ENCODE data around the gene PCDH9. TPM values are rescaled to one million over a fixed set of nuclear protein-coding genes. Genes with fewer than 3 reads are reported as not detected.
"Not testable (repeated sequence)": the region's sequence is repeated elsewhere in the genome, so short reads cannot be mapped to it uniquely, and the experiment has no call there.

Gene PCDH9
- total RNA-seq, 1 donor from 2014 or later, result 13.9 TPM

DNA sequence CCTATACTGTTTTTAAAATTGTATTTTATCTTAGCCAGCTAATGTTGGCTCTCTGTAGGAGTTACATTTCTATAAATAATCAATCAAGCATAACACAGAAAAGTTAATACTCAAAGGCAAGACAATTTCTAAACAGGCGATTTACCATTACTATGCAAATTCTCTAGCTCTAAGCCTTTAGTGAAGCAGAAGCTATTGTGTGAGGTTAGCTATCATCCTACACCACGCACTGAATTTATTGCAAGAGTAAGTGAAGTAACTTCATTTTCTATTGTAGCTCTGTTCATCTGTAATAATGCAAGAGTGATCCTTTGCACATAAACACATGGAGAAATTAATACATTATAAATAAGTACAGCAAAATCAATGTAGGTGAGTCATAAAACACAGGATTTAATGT is 439.3 kb downstream of the PCDH9 start:
- DNase-seq (ENCODE audit: low read depth), result no peak

DNA sequence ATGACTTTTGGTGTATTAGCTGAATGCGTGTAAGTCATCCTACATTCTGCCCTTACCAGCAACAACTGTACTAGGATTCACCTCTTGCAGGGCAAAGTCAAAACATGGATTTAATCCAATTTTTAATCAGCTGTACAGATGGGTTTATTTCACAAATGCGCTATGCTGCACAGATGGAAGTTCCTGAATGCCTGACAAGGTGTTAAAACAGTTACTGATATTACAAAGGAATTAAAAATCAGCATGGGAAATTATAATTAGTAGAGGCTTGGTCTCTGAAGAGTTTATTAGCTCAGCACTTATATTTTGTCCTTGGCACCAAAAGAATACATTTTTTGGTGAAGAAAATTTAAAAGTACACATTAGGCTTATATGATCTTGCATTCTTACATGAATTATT is 448.9 kb downstream of the PCDH9 start:
- DNase-seq (ENCODE audit: low read depth), result no peak

DNA sequence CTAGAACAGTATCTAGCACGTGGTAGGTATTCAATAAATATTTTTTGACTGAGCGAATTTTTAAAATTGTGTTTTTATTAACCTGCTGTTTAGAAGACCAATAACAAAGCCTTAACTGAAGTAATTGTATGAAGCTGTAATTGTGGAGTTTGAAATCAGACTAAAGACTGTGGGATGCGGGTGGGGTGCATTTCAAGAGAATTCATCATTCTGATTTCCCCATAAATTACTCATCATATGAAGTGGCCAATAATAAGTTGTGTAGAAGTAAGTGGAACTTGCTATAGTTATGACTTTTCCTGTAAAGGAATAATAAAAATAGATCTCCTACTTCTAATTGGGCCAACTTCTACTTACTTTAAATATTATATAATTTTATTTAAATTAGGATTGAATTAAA is 449.3 kb downstream of the PCDH9 start:
- DNase-seq (ENCODE audit: low read depth), result no peak

DNA sequence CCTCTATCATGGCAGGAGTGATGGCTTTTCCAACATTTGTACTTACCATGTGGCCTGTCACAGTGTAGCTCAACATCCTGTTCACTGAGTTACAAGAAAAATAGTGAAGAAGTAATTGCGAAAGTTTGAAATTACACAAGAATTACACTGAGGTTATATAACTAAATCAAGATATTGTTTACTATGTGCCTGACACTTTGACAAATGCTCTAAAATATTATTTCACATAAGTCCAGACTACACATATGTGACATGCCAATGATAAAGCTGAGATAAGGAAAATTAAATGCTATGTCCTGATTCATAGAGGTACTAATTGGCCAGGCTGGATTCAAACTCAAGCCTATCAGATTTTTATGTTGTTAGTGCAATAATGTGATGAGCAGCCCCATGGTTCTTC is 451.7 kb downstream of the PCDH9 start:
- no peak for DNase-seq (ENCODE audit: low read depth)

DNA sequence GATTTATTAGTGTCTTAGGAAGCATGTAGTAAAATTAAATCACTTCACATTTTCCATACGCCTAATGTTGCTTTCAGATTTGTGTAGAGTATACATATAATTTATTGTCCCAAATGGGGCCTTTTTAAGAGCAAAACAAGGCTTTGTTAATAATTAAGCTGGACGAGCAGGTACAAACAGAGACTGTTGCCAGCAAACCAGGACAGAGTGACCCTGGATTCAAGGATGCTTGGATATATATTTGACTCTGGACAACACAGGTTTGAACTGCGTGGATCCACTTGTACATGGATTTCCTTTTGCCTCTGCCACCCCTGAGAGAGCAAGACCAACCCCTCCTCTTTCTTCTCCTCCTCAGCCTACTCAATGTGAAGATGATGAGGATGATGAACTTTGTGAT is 454.9 kb downstream of the PCDH9 start:
- DNase-seq (ENCODE audit: low read depth), result no peak

DNA sequence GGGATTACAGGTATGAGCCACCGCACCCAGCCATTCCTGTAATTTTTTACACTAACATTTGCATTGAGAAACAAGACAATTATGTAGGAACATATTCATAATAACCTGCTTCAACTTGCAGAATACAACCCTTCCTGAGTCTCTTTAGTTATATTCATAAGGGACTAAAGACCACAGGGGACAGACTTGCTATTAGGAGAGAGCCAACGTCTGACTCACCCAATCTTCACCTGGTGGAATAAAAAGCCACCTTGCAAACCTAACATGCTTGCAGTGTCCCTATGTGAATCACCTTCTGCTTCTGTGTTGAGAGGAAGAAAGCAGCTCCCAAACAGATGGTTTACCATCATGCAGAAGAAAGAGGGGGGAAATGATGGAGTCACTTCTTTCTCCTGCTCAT is 456.1 kb downstream of the PCDH9 start:
- DNase-seq (ENCODE audit: low read depth), result no peak

DNA sequence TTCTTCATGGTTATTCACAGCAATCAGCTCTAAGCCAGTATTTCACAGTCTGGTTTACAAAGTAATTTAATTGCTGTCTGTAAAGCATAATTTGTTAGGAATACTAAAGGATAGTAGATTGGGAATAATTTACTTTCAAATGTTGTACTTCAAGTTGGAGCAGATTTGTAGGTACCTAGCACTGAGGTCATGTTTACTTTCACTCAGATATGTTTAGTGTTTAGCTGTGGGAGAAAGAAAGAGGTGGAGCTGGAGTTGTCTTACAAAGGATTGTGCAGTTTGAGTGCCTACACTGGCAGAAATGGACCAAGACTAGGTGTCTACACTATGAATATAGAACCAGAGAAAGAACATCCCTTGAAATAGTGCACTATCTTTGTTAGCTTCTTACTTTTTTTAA is 464.6 kb downstream of the PCDH9 start:
- no peak for DNase-seq (ENCODE audit: low read depth)

DNA sequence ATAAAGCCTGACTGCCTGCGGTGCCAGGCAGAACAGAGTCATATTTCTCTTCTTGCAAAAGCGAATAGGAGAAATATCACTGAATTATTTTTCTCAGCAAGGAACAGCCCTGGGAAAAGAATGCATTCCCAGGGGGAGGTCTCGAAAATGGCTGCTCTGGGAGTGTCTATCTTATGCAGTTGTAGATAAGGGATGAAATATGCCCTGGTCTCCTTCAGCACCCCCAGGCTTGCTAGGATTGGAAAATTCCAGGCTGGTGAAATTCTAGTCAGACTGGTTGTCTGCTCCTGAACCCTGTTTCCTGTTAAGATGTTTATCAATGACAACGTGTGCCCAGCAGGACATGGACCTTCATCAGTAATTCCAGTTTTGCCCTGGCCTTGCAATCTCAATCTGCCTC is 469.5 kb downstream of the PCDH9 start:
- DNase-seq (ENCODE audit: low read depth), result not testable (repeated sequence)

DNA sequence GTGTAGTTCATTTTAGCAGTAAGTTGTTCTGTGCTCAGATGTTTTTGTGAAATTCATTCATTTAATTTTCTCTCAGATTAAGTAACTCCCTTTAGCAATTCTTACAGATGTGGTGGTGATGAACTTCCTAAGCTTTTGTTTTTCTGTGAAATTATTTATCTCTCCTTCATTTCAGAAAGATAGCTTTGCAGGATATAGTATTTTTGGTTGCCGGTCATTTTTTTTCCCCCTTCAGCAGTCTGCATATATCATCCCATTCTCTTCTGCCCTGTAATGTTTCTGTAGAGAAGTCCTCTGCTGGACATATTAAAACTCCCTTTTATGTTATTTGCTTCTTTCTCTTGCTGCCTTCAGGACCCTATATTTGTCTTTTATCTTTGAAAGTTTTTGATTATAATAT is 470.2 kb downstream of the PCDH9 start:
- DNase-seq (ENCODE audit: low read depth), result no peak

DNA sequence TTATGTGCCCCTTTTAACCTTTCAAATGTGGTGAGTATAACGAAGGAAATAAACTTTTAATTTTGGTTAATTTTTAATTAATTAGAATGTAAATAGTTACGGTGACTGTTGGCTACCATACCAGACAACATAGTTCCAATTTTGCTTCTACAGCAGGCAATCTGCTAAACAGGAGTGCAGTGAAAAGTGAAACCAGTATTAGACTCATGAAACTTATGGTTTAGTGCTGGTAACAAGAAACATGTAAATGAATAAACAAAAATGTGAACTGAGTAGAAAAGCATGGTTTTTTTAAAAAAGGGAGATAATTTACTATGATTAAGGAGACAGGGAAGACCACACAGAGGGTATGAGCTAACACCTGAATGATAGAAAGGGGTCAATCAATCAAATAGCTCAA is 478.4 kb downstream of the PCDH9 start:
- no peak for DNase-seq (ENCODE audit: low read depth)

DNA sequence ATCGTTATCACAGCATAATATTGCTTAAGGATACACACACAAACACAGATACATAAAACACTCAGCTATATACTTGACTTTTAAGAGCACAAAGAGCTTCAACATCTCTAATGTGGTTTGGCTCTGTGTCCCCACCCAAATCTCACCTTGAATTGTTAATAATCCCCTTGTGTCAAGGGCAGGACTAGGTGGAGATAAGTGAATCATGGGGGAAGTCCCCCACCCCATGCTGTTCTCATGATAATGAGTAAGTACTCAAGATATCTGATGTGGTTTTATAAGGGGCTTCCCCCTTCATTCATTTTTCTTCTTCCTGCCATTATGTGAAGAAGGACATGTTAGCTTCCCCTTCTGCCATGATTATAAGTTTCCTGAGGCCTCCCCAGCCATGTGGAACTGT is 481.4 kb downstream of the PCDH9 start:
- no peak for DNase-seq (ENCODE audit: low read depth)

DNA sequence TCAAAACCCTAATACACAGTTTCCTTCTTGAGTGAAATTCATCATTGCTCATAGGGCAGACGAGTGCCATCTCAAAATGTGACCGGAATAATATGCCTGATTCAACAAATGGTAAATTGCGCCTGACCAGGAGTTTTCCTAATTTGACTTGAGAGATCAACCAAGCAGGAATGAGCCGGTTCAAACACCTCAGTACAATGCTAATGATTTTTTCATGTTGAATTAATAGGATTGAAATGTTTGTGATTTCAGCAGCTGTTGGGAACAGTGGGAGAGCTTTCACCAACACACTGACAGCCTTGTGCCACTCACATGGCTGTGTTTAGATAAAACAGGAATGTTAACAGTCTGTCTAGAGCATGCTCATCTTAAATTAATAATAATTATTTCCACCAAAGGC is 484.8 kb downstream of the PCDH9 start:
- no peak for DNase-seq (ENCODE audit: low read depth)

DNA sequence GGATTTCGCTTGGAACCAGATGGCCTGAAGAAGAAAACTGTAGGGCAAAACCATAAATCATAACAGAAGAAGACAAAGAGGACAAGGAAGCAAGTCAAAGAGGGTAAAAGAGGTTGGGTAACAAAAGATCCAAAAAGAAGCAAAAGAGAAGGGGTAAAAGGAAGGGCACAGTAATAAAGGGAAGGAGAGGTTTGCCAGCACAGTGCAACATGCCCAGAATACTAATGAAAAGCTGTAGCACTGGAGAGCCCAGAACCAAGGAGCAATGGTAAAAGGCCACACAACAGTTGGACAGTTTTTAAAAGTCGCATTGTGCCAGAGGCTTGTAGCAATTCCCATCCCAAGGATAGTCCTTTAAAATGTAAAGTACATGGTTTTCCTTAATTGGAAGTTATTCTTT is 506.6 kb downstream of the PCDH9 start:
- no peak for DNase-seq (ENCODE audit: low read depth)

DNA sequence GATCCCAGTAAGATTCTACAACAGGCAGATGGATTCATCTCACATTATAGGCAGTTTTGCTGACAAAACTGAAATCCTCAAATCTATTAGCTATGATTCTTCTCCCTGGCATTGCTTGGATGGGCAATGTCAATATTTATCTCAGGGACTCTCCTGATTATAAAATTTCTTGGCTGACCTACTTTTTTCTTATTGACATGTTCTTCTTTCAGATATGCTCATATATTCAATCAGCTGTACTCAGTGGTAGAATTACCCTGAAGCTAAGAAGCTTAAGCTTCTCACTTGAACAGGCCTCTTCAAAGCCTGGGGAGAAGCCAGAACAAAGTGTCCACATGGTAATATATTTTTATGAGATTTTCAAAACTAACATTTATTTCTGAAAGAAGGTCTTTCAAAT is 513.6 kb downstream of the PCDH9 start:
- no peak for DNase-seq (ENCODE audit: low read depth)

DNA sequence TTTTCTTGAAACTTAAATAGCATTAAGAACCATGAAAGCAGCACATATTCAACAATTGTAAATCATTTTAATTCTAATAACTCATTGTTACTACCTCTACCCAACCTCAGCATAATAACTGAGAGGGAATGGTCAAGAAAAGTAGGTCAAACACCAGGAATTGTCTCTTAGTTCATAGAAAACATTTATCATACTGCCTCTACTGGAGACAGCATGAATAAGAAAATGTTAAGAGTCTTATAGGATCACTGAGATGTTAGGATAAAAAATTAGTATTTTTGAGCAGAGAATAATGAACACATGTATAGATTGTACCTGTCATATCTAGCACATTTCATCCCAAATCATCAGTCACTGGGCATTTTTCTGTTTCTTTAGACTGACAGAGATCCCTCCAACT is 515.3 kb downstream of the PCDH9 start:
- DNase-seq (ENCODE audit: low read depth), result no peak

DNA sequence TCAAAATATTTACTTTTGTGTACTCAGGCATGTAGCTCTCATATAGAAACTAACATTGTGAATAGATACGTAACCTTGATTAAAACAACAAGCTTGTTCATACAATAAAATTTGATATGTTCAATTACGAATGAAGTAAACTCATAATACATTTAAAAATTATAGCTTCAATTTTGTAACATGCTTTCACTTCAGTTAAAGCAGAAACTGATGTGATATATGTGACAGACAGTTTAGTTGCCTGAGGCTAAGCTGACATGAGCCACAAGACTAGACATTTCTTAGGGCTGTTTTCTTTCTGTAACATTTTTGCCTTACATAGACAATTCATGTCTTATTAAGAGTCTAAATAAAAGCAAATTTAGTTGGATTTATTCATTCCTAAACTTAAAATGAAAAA is 526.0 kb downstream of the PCDH9 start:
- DNase-seq (ENCODE audit: low read depth), result no peak

DNA sequence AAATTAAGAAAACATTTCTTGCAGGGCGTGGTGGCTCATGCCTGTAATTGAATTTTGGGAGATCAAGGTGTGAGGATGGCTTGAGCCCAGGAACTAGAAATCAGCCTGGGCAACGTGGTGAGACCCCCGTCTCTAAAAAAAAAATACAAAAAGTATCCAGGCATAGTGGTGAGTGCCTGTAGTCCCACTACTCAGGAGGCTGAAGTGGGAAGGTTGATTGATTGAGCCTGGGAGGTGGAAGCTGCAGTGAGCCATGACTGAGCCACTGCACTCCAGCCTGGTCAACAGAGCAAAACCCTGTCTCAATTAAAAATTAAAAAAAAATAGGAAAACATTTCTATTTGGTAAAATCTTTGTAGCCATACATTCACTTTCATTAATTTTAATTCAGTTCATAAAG is 526.5 kb downstream of the PCDH9 start:
- no peak for DNase-seq (ENCODE audit: low read depth)

DNA sequence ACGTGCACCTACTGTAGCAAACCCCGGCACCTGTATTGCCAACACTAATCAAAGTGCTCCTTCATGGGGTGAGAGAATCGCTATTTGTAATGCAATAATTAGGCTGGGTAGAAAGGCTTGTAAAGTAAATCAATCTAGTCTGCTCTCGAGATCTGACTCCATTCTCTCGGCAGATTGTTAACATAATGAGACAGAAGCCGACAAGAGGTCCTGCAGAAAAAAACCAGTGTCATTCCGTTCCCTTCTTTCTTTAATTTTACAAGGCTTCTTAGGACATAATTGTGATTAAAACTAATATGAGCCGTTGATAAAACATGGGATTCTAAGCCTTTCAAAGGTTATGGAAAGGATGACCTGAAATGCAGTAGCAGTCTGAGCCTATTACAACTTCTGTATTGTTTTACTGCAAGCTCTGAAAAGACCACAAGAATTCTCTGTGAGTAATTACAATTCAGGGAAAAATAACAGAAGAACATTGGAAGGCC is 530.0 kb downstream of the PCDH9 start:
- peak; percentile 13 for DNase-seq (ENCODE audit: low read depth)

DNA sequence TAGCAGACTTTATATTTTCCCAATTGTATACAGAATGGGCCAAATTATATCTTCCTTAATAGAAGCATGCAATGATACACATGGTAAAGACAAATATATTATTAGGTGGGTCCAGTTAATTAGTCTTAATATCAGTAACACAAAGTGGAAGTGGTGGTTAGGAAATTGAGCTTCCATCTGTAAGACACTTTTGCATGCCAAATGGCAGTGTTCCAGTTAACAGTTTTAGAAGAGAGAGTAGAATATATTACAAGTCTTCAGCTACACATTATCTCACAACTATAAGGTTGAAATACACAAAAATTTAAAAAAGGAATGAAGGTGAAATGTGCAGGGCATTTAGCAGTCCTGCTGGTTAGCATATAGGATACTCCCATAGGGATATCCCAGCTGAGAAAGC is 536.5 kb downstream of the PCDH9 start:
- DNase-seq (ENCODE audit: low read depth), result peak; percentile 31

DNA sequence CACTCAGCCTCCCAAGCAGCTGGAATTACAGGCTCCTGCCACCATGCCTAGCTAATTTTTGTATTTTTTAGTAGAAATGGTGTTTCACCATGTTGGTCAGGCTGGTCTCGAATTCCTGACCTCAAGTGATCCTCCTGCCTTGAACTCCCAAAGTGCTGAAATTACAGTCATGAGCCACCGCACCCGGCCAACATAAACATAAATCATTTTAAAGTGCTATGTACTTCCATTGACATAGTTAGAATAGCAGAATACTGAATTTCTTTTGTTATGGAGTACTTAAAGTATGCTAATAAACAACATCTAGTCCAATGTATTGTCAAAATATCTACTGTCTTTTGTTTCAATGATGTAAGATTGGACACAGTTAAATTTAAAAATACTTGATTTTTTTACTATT is 539.0 kb downstream of the PCDH9 start:
- DNase-seq (ENCODE audit: low read depth), result no peak

DNA sequence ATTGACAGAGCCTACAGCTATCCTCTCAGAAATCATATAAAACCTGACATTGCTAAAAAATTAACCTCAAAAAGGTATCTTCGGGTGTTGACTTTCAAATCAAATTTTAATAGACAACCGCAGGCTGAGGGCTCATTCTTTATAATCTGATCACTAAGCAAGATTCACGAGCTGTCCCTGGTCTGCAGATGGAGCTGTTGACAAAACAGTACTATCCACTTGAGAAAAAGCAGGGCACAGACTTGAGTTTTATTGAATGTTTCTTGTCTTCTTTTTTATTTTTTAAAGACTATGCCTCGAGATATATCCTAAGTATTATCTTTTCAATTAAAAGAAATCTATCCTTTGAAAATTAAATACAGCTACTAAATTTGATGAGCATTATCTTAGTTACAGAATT is 540.5 kb downstream of the PCDH9 start:
- peak; percentile 73 for DNase-seq (ENCODE audit: low read depth)

DNA sequence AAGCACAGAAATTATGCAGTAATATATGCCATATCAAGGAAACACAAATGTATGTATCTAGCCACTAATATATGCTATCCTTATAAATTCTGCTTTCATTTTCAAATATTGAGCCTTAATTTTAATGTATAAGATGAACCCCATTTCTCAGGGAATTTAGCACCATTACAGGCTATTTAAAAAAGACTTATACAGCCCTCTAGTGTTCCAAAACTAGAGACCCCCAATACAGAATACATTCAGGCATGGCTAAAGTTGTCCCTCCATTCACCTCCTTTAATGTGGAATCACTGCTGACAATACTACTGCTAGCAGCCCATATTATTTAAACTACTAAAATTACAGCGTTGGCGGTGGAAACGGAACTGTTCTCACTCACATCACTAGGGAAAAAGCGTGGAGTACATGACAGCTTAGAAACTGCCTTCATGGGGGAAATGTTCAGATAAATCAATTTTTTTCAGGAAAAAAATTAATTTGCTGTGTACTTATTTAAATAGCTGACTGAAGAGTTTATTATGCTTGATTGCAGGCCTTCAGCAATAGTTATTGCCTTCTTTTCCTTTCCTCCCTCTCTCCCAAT is 541.0 kb downstream of the PCDH9 start:
- peak; percentile 27 for DNase-seq (ENCODE audit: low read depth)

DNA sequence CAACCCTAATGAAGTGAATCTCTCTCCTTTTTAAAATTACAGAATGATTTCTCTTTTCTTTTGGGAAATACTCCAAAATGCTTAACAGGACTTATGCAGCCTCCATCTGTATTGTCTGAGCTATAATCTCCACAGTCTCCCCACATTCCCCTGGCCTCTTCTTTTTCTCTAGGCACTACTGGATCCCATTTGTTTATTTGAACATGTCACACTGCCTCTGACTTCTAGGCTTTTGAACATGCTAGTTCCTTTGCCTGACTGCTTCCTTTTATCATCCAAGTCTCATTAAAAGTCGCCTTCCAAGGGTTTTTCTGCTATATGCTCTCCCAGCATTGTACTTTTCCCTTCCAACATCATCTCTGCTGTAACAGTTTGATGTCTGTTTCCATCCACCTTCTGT is 548.7 kb downstream of the PCDH9 start:
- DNase-seq (ENCODE audit: low read depth), result no peak

DNA sequence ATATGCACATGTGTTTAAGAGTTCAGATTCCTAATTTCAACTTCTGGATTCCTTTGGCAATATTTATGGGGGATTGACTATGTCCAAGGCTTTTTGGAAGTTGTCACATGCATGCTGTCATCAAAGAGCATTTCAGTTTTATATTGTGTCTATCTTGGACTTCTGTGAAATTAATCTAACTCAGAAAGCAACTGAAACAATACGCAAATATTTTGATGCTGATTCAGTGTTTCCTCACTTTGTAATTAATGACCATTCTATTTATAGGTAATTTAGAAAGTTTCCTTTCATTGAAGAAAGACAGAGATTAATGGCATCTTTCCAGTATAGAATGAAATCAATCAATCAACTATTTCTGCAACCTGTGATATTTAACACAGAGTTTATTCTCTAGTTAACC is 550.1 kb downstream of the PCDH9 start:
- no peak for DNase-seq (ENCODE audit: low read depth)

All from myocyte (in vitro differentiated cells).